ENCODE data around the gene DUSP10.

Gene DUSP10

DNA sequence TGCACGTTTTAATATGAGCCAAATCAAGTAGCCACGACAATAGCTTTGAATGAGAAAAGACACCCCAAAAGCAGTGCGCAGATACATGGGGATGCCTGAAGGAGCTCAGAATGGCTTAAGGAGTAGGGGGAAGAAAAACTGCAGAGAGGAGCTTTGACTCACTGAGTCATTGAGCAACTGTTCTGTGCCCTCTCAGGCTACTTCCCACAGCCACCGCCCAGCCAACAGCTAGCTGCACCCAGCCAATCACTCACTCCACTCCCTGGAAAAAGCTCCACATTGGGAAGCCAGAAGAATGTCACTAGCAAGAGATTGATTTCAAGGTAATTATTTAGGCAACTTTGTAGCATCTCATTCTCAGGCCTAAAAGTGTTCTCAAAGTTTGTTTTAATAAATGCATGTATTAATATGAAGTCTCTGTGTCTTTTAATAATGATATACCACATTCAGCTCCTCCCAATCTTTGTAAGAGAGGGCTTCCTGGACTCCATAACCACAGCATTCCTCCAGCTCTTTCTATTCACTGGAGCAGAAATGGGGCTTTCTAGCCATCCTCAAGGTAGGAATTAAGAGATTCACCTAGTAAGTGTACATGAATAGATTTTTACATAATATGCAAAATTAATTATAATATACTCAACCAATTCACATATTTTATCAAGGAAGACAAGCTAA is 16.8 kb downstream of the DUSP10 start:
- Histone ChIP-seq H3K36me3 (ENCODE audit: control insufficient read depth, insufficient read depth, low read length) (no peaks in the 10 kb centered on the region), H3K4me3 (ENCODE audit: low read length) (no peak overlapping the region), H3K27me3 (ENCODE audit: control insufficient read depth, insufficient read depth, low read length) (no peaks in the 10 kb centered on the region), H3K9me3 (ENCODE audit: control insufficient read depth, low read length) (no peaks in the 10 kb centered on the region), H3K4me1 (ENCODE audit: control insufficient read depth, insufficient read depth, low read length) (peaks cover 28% of the 10 kb centered on the region), H3K9ac (ENCODE audit: low read length) (no peak overlapping the region)

DNA sequence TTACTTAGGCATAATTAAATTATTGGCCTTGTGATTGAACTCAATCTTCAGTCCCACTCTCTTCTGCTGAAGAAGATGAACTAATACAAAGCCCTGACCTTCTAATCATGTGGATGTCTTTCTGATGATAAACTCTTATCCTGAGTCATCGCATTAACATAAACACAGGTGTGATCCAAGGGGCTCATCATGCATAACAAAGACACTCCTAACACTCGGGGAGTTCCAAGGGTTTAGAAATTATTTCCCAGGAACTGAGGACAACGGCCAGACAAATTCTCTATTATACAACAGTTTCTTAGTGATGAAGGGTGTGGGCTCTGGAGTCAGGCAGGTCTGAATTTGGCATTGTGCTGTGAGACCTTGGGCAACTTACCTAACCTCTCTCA is 18.0 kb downstream of the DUSP10 start:
- Histone ChIP-seq H3K9ac (ENCODE audit: low read length) (no peak overlapping the region), H3K36me3 (ENCODE audit: control insufficient read depth, insufficient read depth, low read length) (no peaks in the 10 kb centered on the region), H3K9me3 (ENCODE audit: control insufficient read depth, low read length) (no peaks in the 10 kb centered on the region), H3K4me3 (ENCODE audit: low read length) (no peak overlapping the region), H3K4me1 (ENCODE audit: control insufficient read depth, insufficient read depth, low read length) (peaks cover 27% of the 10 kb centered on the region), H3K27me3 (ENCODE audit: control insufficient read depth, insufficient read depth, low read length) (no peaks in the 10 kb centered on the region)

DNA sequence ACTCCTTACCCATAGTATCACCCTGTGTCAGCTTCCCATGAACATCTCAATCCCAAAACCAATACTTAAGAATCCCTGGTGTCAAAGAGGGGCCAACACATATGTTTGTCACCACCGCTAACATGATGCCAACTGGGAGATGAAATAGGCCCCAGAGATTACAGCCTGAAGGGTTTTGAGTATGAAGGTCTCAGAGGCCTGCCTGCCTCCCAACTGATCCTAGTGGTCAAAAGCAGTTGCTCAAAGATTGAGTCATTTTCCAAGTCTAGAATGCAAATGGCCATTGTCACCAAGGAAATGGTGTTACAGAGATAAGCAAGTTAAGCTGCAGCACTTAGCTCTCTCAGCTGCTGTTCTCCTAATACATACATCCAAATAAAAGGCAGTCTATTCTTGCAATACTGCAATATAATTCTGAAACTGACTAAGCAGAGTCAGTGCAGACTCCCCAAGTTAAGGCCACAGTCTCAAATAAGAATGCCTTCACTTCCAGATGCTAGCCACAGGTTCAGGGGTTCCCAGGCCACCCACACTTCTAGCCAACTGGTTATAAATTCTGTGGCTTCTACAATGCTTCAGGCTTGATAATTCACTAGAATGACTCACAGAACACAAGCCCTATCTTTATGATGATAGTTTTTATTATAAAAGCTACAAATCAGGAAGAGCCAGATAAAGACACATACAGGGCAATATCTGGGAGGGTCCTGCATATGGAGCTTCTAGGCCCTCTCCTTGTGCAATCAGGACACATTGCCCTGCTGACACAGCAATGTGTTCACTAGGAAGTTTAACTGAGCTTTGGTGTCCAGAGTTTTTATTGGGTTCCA is 18.7 kb downstream of the DUSP10 start:
- Histone ChIP-seq H3K4me3 (ENCODE audit: low read length) (no peak overlapping the region), H3K36me3 (ENCODE audit: control insufficient read depth, insufficient read depth, low read length) (no peaks in the 10 kb centered on the region), H3K9me3 (ENCODE audit: control insufficient read depth, low read length) (no peaks in the 10 kb centered on the region), H3K27me3 (ENCODE audit: control insufficient read depth, insufficient read depth, low read length) (no peaks in the 10 kb centered on the region), H3K9ac (ENCODE audit: low read length) (no peak overlapping the region), H3K4me1 (ENCODE audit: control insufficient read depth, insufficient read depth, low read length) (peaks cover 27% of the 10 kb centered on the region)

DNA sequence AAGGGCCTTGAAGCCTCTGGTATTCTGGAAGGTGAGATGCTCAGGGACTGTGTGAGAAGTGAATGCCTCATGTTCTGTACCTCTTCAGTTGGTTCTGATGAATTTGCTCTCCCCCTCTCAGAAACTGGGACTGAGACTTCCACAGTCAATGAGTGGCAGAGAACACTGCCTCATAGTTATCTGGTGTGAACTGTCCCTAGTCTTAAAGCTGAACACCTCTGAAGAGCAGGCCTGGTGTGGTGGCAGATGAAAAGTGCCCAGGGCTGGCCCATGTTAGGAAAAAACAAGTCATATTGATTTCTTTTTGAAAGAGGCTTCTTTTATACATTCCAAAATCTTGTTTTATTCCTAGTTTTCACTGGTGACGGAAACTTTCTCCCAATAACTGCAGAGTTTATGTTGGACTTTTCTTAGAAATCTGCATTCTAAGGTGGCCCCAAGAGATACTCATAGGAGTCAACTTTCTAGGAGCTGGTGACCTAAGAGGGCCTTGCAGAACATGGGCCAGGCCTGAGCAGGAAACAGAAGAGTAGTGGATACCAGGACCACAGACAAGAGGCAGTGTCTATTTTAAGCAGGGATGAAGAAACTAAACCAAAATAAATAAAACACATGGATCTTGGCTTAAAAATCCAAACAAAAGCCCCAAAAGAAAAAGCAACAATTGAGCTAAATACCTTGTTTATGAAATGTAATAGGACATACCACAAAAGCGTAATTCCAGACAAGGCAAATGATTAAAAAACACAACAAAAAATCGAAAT is 19.5 kb downstream of the DUSP10 start:
- Histone ChIP-seq H3K27me3 (ENCODE audit: control insufficient read depth, insufficient read depth, low read length) (no peaks in the 10 kb centered on the region), H3K36me3 (ENCODE audit: control insufficient read depth, insufficient read depth, low read length) (no peaks in the 10 kb centered on the region), H3K4me3 (ENCODE audit: low read length) (no peak overlapping the region), H3K4me1 (ENCODE audit: control insufficient read depth, insufficient read depth, low read length) (peaks cover 30% of the 10 kb centered on the region), H3K9ac (ENCODE audit: low read length) (no peak overlapping the region), H3K9me3 (ENCODE audit: control insufficient read depth, low read length) (no peaks in the 10 kb centered on the region)

DNA sequence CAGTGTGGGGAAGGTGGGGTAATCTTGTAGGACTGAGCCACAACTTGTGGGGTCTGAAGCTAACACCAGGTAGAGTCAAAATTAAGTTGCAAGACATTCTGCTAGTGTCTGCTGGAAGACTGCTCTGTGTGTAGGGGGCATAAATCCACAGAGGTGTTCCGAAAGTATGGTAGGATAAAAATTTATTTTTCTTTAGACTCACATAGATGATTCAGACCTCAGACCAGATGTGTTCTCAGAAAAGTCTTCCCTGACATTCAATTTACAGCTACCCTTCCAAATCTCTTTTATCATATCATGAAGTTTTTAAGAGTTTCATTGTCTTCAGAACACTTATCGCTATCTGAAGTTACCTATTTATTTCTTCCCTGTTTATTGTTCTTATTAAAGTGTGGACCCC is 21.3 kb downstream of the DUSP10 start:
- H3K9me3 ChIP-seq (ENCODE audit: control insufficient read depth, low read length): no peaks in the 10 kb centered on the region
- H3K4me1 ChIP-seq (ENCODE audit: control insufficient read depth, insufficient read depth, low read length): peaks cover 42% of the 10 kb centered on the region
- H3K36me3 ChIP-seq (ENCODE audit: control insufficient read depth, insufficient read depth, low read length): no peaks in the 10 kb centered on the region
- H3K9ac ChIP-seq (ENCODE audit: low read length): no peak overlapping the region
- no peak overlapping the region for H3K4me3 ChIP-seq (ENCODE audit: low read length)
- H3K27me3 ChIP-seq (ENCODE audit: control insufficient read depth, insufficient read depth, low read length): no peaks in the 10 kb centered on the region

DNA sequence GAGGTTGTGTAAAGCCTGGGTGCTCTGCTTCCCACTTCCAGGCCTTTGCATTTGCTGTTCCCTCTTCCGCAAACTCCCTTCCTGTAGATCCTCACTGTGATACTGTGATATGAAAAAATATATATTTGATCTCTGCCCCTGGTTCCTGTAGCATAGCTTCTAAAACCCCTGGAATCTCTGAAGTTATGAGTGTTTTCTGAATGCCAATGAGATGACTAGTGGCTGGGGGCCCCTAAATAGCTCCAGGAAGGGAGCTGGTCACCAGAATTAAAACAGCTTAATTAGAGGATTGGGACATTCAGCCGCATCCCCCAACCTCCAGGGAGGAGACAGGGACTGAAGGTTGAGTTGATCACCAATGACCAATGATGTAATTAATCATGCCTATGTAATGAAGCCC is 21.9 kb downstream of the DUSP10 start:
- Histone ChIP-seq H3K36me3 (ENCODE audit: control insufficient read depth, insufficient read depth, low read length) (no peaks in the 10 kb centered on the region), H3K4me1 (ENCODE audit: control insufficient read depth, insufficient read depth, low read length) (peaks cover 42% of the 10 kb centered on the region), H3K9ac (ENCODE audit: low read length) (no peak overlapping the region), H3K4me3 (ENCODE audit: low read length) (no peak overlapping the region), H3K9me3 (ENCODE audit: control insufficient read depth, low read length) (no peaks in the 10 kb centered on the region), H3K27me3 (ENCODE audit: control insufficient read depth, insufficient read depth, low read length) (no peaks in the 10 kb centered on the region)

DNA sequence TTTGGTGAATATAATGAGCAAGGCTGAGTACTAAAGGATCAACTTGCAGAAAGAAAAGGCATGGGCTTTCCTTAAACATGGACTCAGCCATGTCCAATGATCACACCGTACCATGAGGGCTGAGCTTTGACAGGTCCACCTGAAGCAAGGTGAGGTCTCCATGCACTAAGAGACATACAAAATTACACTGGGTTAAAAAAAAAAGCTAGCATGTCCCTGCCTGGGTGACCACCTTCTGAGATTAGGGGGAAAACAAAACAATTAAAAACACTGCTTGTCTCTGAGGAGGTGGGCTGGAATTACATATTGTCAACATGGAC is 22.7 kb downstream of the DUSP10 start:
- H3K9me3 ChIP-seq (ENCODE audit: control insufficient read depth, low read length): no peaks in the 10 kb centered on the region
- H3K4me1 ChIP-seq (ENCODE audit: control insufficient read depth, insufficient read depth, low read length): peaks cover 38% of the 10 kb centered on the region
- H3K36me3 ChIP-seq (ENCODE audit: control insufficient read depth, insufficient read depth, low read length): no peaks in the 10 kb centered on the region
- H3K9ac ChIP-seq (ENCODE audit: low read length): no peak overlapping the region
- H3K27me3 ChIP-seq (ENCODE audit: control insufficient read depth, insufficient read depth, low read length): no peaks in the 10 kb centered on the region
- no peak overlapping the region for H3K4me3 ChIP-seq (ENCODE audit: low read length)

DNA sequence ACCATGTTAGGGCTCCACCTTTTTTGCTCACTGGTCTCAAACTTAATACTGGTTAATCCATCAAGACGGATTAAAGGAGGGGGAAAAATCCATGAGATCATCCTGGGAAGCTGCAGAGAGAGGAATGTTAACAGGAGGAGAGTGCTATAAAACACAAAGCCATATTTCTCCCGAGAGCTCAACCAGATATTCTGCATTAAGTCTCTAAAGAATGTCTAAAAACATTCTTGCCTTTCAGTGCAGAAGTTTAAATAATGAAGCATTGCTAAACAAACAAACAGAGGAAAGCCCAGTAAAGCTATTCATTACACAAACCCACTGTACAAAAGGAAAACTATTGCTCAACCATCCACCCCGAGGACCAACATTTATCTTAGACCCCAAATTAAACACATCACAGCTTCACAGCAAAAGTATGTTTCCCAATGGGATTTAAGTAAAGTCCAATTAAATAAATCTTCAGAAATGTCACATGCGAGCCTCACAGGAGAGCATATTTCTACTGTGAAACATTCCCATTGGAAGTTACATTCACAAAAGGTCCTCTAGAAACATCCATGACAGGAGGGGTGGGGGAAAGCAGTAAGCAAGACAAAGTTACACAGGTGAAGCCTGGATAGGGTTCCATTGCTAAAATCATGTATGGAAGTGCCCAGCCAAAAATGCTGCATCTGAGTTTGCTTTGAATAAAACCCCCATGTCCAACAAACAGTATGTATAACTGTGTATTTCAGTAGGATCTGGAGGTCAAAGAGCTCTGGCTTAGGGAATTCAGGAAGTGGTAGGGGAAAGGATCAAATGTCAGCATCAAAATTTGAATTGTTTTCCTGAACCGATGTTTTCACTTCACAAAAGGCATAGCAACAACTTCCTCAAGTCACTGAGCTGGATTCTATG is 23.3 kb downstream of the DUSP10 start:
- Histone ChIP-seq H3K36me3 (ENCODE audit: control insufficient read depth, insufficient read depth, low read length) (no peaks in the 10 kb centered on the region), H3K4me3 (ENCODE audit: low read length) (no peak overlapping the region), H3K27me3 (ENCODE audit: control insufficient read depth, insufficient read depth, low read length) (no peaks in the 10 kb centered on the region), H3K9me3 (ENCODE audit: control insufficient read depth, low read length) (no peaks in the 10 kb centered on the region), H3K9ac (ENCODE audit: low read length) (no peak overlapping the region), H3K4me1 (ENCODE audit: control insufficient read depth, insufficient read depth, low read length) (peaks cover 38% of the 10 kb centered on the region)

DNA sequence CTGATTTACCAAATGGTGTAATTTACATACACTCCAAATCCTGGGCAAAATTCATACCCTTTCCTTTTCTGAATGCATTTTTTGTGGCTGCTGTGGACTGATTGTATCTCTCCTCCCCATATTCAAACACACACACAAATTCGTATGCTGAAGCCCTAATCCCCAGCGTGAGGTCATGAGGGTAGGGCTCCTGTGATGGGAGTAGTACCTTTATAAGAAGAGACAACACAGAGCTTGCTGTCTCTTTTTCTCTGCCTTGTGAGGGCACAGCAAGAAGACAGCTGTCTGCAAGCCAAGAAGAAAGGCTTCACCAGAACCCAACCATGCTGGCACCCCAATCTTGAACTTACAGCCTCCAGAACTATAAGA is 24.4 kb downstream of the DUSP10 start:
- H3K9me3 ChIP-seq (ENCODE audit: control insufficient read depth, low read length): no peaks in the 10 kb centered on the region
- H3K9ac ChIP-seq (ENCODE audit: low read length): no peak overlapping the region
- peaks cover 38% of the 10 kb centered on the region for H3K4me1 ChIP-seq (ENCODE audit: control insufficient read depth, insufficient read depth, low read length)

DNA sequence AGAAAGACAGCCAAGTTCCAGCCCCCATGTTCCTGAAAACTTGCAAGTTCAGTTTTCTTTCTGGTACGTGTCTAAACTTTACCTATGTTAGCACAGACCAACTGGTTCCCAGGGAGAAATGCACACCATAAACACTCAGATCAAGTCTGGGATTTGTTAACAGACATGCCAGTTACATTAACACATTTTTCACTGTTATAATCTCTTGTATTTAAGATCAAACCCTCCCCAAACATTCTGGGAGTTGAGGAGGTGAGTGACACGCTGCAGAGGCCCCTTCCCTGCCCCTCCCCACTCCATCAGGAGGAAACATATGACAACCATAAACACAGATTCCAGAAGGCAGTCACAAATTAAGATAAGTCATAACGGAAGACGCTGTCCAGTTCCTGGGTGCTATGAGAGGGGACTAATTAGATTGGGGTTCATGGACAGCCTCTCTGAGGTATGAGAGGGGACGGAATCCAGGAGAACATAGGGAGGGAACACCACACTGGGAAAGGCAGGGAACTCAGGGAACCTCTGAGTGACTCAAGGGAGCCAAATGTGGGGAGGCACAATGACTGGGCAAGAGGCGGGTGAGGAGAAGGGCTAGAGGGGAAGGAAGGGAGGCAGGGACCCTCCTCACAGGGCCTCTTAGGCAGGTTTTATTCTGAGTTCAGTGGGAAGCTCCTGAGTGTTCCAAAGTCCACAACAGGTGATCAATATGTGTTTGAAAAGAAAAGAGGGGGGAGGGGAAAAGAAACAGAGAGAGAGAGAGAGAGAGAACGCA is 25.0 kb downstream of the DUSP10 start:
- Histone ChIP-seq H3K4me1 (ENCODE audit: control insufficient read depth, insufficient read depth, low read length) (peaks cover 38% of the 10 kb centered on the region), H3K9me3 (ENCODE audit: control insufficient read depth, low read length) (no peaks in the 10 kb centered on the region), H3K36me3 (ENCODE audit: control insufficient read depth, insufficient read depth, low read length) (no peaks in the 10 kb centered on the region), H3K4me3 (ENCODE audit: low read length) (no peak overlapping the region), H3K27me3 (ENCODE audit: control insufficient read depth, insufficient read depth, low read length) (no peaks in the 10 kb centered on the region), H3K9ac (ENCODE audit: low read length) (no peak overlapping the region)

More for the DNA sequence above, 24.4 kb downstream of the DUSP10 start:
- Histone ChIP-seq H3K4me3 (ENCODE audit: low read length) (no peak overlapping the region), H3K36me3 (ENCODE audit: control insufficient read depth, insufficient read depth, low read length) (no peaks in the 10 kb centered on the region), H3K27me3 (ENCODE audit: control insufficient read depth, insufficient read depth, low read length) (no peaks in the 10 kb centered on the region)

All from mucosa of stomach (tissue), 1 donor.